Endothelial cell of umbilical vein (primary cell): ENCODE data around the gene MEI4. TPM values are rescaled to one million over a fixed set of nuclear protein-coding genes. Genes with fewer than 3 reads are reported as not detected.
A peak's percentile ranks its signal among the peaks of the same experiment; 100 is the strongest.

ENCODE experiments used
- Bru-seq: library from RNA; stranded (reverse); fragments of 400-500 nt; gene quantifications from one replicate; lab custom pipeline; 2021; lab: Mats Ljungman, UMichigan
- BruChase-seq, 2 experiments: library from RNA; stranded (reverse); fragments of 400-500 nt; gene quantifications; one replicate each; lab custom pipeline; 2021; lab: Mats Ljungman, UMichigan
- BruUV-seq: library from RNA; stranded (reverse); fragments of 400-500 nt; replicated peaks from 2 replicates; lab custom pipeline; 2021; lab: Mats Ljungman, UMichigan
- CTCF ChIA-PET: fragments of 300-600, 350-600 bp; sonication (Branson Sonifier 250); formaldehyde crosslinking; loops from one replicate; lab custom pipeline; 2021; ENCODE audit warnings: antibody characterized with exemption, inconsistent platforms; lab: Charles Lee
- POLR2A ChIA-PET: fragments of 300-600, 350-600 bp; sonication (Branson Sonifier 250); formaldehyde crosslinking; loops from one replicate; lab custom pipeline; 2021; ENCODE audit warnings: antibody characterized with exemption, inconsistent platforms; lab: Charles Lee
- DNase-seq: peaks from one replicate; pipeline ENCODE4 v3.0.0-alpha.2; 2011; ENCODE audit warnings: low read depth, low spot score
- FAIRE-seq: peaks from 2 replicates; lab custom pipeline; 2011; peaks lifted over from hg19 to GRCh38; lab: Jason Lieb, UNC
- H2AFZ ChIP-seq: 2 replicates; pipeline ENCODE4 v1.6.0; 2012; ENCODE audit warnings: low read depth, low read length, control low read depth, inconsistent platforms
- H3K27ac ChIP-seq: 2 replicates; pipeline ENCODE4 v1.5.1; 2011; ENCODE audit warnings: low read depth, mild to moderate bottlenecking, control low read depth, low read length, moderate library complexity; ENCODE audit not compliant: insufficient read depth
- H3K27me3 ChIP-seq, 2 experiments: 2 replicates each; pipeline versions ENCODE4 v1.6.0 to v1.6.1; 2011; ENCODE audit warnings: low read length in 2 of 2, mixed read lengths in 1 of 2; ENCODE audit not compliant: control insufficient read depth in 2 of 2, insufficient read depth in 2 of 2
- H3K36me3 ChIP-seq, 2 experiments: 2 replicates in 1 of 2; 3 replicates in 1 of 2; pipeline ENCODE4 v1.5.1; 2011; ENCODE audit warnings: low read length in 2 of 2, mild to moderate bottlenecking in 1 of 2, moderate library complexity in 1 of 2; ENCODE audit not compliant: control insufficient read depth in 2 of 2, insufficient read depth in 2 of 2; ENCODE audit errors: extremely low read depth in 1 of 2
- H3K4me1 ChIP-seq: 3 replicates; pipeline ENCODE4 v1.5.1; 2011; ENCODE audit warnings: mild to moderate bottlenecking, low read length; ENCODE audit not compliant: control insufficient read depth, insufficient read depth; ENCODE audit errors: extremely low read depth
- H3K4me2 ChIP-seq: 2 replicates; pipeline ENCODE4 v1.6.1; 2011; ENCODE audit warnings: low read length, control low read depth, mixed read lengths; ENCODE audit not compliant: insufficient read depth
- H3K4me3 ChIP-seq, 3 experiments: fragments of 200-600 bp in 1 of 3; sonication (generic), shearing (Covaris generic) in 1 of 3; replicated peaks in 1 of 3; 2 replicates each; pipeline ENCODE4 v1.5.1; 2011 to 2016; ENCODE audit warnings: control low read depth in 3 of 3, low read length in 3 of 3, mild to moderate bottlenecking in 2 of 3, inconsistent platforms in 1 of 3, low read depth in 1 of 3, moderate library complexity in 1 of 3; ENCODE audit not compliant: insufficient read depth in 1 of 3
- H3K79me2 ChIP-seq: 2 replicates; pipeline ENCODE4 v1.6.0; 2012; ENCODE audit warnings: low read length, inconsistent platforms; ENCODE audit not compliant: control insufficient read depth, insufficient read depth
- H3K9ac ChIP-seq: replicated peaks from 2 replicates; pipeline ENCODE3; 2011; ENCODE audit warnings: low read length, control low read depth; ENCODE audit not compliant: insufficient read depth; ENCODE audit errors: extremely low read depth
- H3K9me1 ChIP-seq: replicated peaks from 3 replicates; pipeline ENCODE4 v1.6.0; 2011; ENCODE audit warnings: mild to moderate bottlenecking, low read length; ENCODE audit not compliant: control insufficient read depth, insufficient read depth; ENCODE audit errors: extremely low read depth
- H3K9me3 ChIP-seq: replicated peaks from 2 replicates; pipeline ENCODE4 v1.5.1; 2012; ENCODE audit warnings: low read length, inconsistent platforms; ENCODE audit not compliant: control insufficient read depth, insufficient read depth
- H4K20me1 ChIP-seq: replicated peaks from 2 replicates; pipeline ENCODE3; 2011; ENCODE audit warnings: mild to moderate bottlenecking, low read length; ENCODE audit not compliant: control insufficient read depth, insufficient read depth; ENCODE audit errors: extremely low read depth
- EZH2 ChIP-seq: IDR thresholded peaks from 2 replicates; pipeline ENCODE4 v1.6.1; 2012; ENCODE audit warnings: borderline replicate concordance, low read depth, mild to moderate bottlenecking, moderate library complexity, low read length, inconsistent platforms; ENCODE audit not compliant: severe bottlenecking
- FOS ChIP-seq: IDR thresholded peaks from 2 replicates; pipeline ENCODE4 v1.6.1; 2011; ENCODE audit warnings: mild to moderate bottlenecking, low read length, moderate library complexity, borderline replicate concordance; ENCODE audit not compliant: insufficient read depth
- GATA2 ChIP-seq: IDR thresholded peaks from 2 replicates; pipeline ENCODE4 v1.7.0; 2011; ENCODE audit warnings: low read depth, mild to moderate bottlenecking, moderate library complexity, mixed read lengths, low read length; ENCODE audit not compliant: insufficient read length, insufficient read depth
- JUN ChIP-seq: IDR thresholded peaks from 2 replicates; pipeline ENCODE4 v1.6.1; 2011; ENCODE audit warnings: borderline replicate concordance, low read depth; ENCODE audit not compliant: insufficient read length, insufficient read depth
- MYC ChIP-seq: IDR thresholded peaks from one replicate; pipeline ENCODE4 v1.6.1; 2011; ENCODE audit warnings: mild to moderate bottlenecking, low read depth, low read length
- POLR2A ChIP-seq: IDR thresholded peaks from 2 replicates; pipeline ENCODE4 v1.6.1; 2012; ENCODE audit warnings: low read depth, mild to moderate bottlenecking, control low read depth, low read length
- POLR2AphosphoS5 ChIP-seq: IDR thresholded peaks from 2 replicates; pipeline ENCODE4 v1.6.1; 2012; ENCODE audit warnings: low read depth, mild to moderate bottlenecking, control low read depth, low read length, moderate library complexity; ENCODE audit not compliant: insufficient read depth
- dilution Hi-C: fragments of 300-500 bp; cut with MboI; formaldehyde crosslinking; loops from one replicate; pipeline ENCODE4 v1.15.0; 2019; ENCODE audit warnings: low sequenced_read_pairs; ENCODE audit not compliant: extremely low pct_ligation_motif_present
- intact Hi-C: fragments of 100-400 bp; cut with micrococcal nuclease; formaldehyde crosslinking; loops from one replicate; pipeline ENCODE4 v1.10.0; 2022
- long read RNA-seq: library from polyadenylated mRNA; stranded (forward); transcript quantifications from one replicate; pipeline ENCODE4 v2.0.0, GENCODE V29; 2021
- polyA minus RNA-seq, 3 experiments: library from RNA; depleted of rRNA, polyadenylated mRNA; stranded (reverse); fragments of >200 nt; gene quantifications; 1 replicate in 1 of 3; 2 replicates in 2 of 3; pipeline ENCODE4 v1.2.3, GENCODE V29; 2011
- polyA plus RNA-seq, 4 experiments: library from polyadenylated mRNA; depleted of rRNA in 3 of 4; stranded (reverse) in 3 of 4; unstranded in 1 of 4; fragments of >200 nt; gene quantifications; 2 replicates each; pipeline versions ENCODE4 v1.2.1 to v1.2.3, GENCODE V29; 2011 to 2012; ENCODE audit warnings: missing spikeins in 1 of 4
- total RNA-seq: library from RNA; stranded (reverse); gene quantifications from 2 replicates; pipeline ENCODE4 v1.2.3, GENCODE V29; 2021
- TF ChIP-seq, protein P1 (sequence below): IDR thresholded peaks from 2 replicates; pipeline ENCODE4 v1.6.1; 2011; ENCODE audit not compliant: insufficient read depth, insufficient read length
- TF ChIP-seq, protein P2 (sequence below), 2 donors: IDR thresholded peaks; 1 replicate in 1 of 2; 2 replicates in 1 of 2; pipeline ENCODE4 v1.5.1; 2011; ENCODE audit warnings: low read length in 2 of 2, mild to moderate bottlenecking in 2 of 2, moderate library complexity in 2 of 2, control low read depth in 1 of 2, inconsistent platforms in 1 of 2, low read depth in 1 of 2; ENCODE audit not compliant: insufficient read depth in 1 of 2; ENCODE audit errors: extremely low read depth in 1 of 2

The MEI4 gene, protein sequence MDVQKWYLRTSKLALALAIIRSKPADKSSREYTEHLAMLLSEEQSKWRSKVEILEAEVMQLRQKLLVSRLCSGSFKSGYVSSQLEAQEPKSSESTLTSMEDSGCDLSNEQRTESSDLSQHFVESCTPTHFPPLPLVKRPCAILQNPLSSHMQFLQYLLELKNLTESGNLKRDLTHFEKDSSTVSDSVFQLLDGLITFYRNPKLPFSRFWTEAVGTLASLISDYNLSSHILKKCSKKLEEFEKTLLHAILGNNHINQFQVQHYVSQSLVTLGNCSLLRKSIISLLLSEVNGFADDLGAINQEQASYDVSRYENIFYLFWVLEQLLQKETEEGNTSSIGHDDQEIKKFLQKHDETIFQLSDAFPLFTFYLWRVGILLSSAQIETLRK
- total RNA-seq: not detected in 2 replicates
- polyA plus RNA-seq: not detected in 2 replicates
- 0.01 TPM in 1 of 2 replicates, not detected in the other for polyA plus RNA-seq (2011; cell fraction: cytosol; rRNA removed)
- not detected in 2 replicates for polyA plus RNA-seq (2011; cell fraction: nucleus; rRNA removed)
- polyA plus RNA-seq (2012): 0.07 and 0.08 TPM in 2 replicates
- polyA minus RNA-seq: not detected in 2 replicates
- not detected for polyA minus RNA-seq (2011; cell fraction: cytosol; rRNA and poly(A)+ RNA removed)
- polyA minus RNA-seq (2011; cell fraction: nucleus; rRNA and poly(A)+ RNA removed): 0.10 TPM in 1 of 2 replicates, not detected in the other
- Bru-seq, nascent RNA: percentile 13 among the genes with signal in this experiment
- BruChase-seq, experiment 1, labeled RNA remaining after a 6-hour chase: percentile 4 among the genes with signal in this experiment
- percentile 7 among the genes with signal in this experiment for BruChase-seq, experiment 2, labeled RNA remaining after a 2-hour chase
- long read RNA-seq, partial matches to known transcripts: 0 of 6 reads
- long read RNA-seq, other reads (novel, unspliced or antisense): 6 of 6 reads

DNA sequence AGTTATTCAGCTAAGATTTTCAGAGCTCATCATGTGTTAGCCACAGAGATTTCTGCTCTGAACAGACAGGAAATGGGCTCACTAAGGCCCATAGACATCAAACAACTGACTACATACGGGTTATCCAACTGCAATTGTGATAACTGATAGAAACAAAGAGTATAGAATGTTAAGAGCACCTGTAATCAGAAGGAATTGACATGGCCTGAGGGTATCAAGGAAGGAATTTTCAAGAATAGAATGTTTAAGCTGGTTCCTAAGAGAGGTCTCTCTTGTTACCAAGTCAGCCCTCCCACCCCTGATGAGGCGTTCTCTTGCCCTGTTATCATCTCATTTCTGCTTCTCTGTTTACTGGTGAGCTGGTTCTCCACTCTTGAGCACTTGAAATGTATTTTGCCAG lies at the start of gene MEI4:
Gene MEI4, plus strand, starts transcription at position 301 of the 400 bp plus-strand sequence. CDS start 37,633 bp downstream, outside the sequence.
- Histone ChIP-seq H3K4me1 (peaks cover 4% of the 10 kb centered on the region), H3K4me3 (no peak within 1 kb of the TSS), H3K9me3 (no peaks in the 10 kb centered on the region), H3K27ac (no peak within 1 kb of the TSS), H3K4me2 (no peak within 1 kb of the TSS), H3K9me1 (no peaks in the 10 kb centered on the region), H3K36me3 (no peaks in the 10 kb centered on the region), H2AFZ (no peak within 1 kb of the TSS), H3K9ac (no peak within 1 kb of the TSS), H3K27me3 (peaks cover 0 to 5% of the 10 kb centered on the region in 2 experiments), H3K79me2 (no peaks in the 10 kb centered on the region), H4K20me1 (no peaks in the 10 kb centered on the region)
- no peak for DNase-seq
- ChIA-PET POLR2A (no interaction called here), CTCF (interaction anchor here (1.0 kb wide), 1 partner anchor 13 kb away, joined by 4 read pairs; no protein-coding TSS in a partner anchor)
- no peak for FAIRE-seq
- BruUV-seq: no TSS peak
- intact Hi-C loops: no loop called here
- dilution Hi-C loops: no loop called here
- TF ChIP-seq, protein P1, sequence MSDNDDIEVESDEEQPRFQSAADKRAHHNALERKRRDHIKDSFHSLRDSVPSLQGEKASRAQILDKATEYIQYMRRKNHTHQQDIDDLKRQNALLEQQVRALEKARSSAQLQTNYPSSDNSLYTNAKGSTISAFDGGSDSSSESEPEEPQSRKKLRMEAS: no peak
- TF ChIP-seq EZH2 (no peak), JUN (no peak), GATA2 (no peak), POLR2AphosphoS5 (no peak), FOS (no peak), MYC (no peak), POLR2A (no peak)
- TF ChIP-seq, protein P2, sequence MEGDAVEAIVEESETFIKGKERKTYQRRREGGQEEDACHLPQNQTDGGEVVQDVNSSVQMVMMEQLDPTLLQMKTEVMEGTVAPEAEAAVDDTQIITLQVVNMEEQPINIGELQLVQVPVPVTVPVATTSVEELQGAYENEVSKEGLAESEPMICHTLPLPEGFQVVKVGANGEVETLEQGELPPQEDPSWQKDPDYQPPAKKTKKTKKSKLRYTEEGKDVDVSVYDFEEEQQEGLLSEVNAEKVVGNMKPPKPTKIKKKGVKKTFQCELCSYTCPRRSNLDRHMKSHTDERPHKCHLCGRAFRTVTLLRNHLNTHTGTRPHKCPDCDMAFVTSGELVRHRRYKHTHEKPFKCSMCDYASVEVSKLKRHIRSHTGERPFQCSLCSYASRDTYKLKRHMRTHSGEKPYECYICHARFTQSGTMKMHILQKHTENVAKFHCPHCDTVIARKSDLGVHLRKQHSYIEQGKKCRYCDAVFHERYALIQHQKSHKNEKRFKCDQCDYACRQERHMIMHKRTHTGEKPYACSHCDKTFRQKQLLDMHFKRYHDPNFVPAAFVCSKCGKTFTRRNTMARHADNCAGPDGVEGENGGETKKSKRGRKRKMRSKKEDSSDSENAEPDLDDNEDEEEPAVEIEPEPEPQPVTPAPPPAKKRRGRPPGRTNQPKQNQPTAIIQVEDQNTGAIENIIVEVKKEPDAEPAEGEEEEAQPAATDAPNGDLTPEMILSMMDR (IDR thresholded peaks at IDR 0.05; ENCODE audit: extremely low read depth in 1 of 2, insufficient read depth in 1 of 2, low read depth in 1 of 2, low read length in 2 of 2): no peak
